Loucy (cell line): ENCODE results near the gene PRLR.

ENCODE experiments used
- EZH2phosphoT487 ChIP-seq: fragments of 200-600 bp; IDR thresholded peaks from 2 replicates; pipeline ENCODE4 v1.6.1; 2018; ENCODE audit warnings: antibody characterized with exemption, mild to moderate bottlenecking, moderate library complexity, borderline replicate concordance
- TF ChIP-seq, protein P1 (sequence below): fragments of 200-600 bp; sonication (generic); conservative IDR thresholded peaks from 2 replicates; pipeline ENCODE4 v1.5.1; 2014; ENCODE audit warnings: mild to moderate bottlenecking, antibody characterized with exemption, low read length

DNA sequence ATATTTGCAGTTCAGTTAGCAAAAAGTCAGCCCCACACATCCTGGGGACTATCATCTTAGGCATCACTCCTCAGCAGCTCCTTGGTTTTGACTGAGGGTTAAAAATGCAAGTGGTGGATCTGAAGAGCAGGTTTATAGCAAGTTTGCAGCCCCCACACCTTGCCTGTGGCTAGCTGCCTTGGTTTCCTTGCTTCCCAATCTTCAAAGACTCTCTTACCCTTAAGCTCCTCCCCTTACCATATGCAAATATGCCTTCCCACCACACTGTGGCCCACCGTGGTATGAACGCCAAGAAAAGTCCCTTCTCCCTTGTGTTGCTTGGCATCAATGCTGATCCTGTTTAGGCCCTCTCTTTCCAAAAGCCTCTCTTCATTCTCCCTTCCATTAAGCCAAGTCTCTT lies 137.6 kb downstream of the PRLR start:
- TF ChIP-seq, protein P1, sequence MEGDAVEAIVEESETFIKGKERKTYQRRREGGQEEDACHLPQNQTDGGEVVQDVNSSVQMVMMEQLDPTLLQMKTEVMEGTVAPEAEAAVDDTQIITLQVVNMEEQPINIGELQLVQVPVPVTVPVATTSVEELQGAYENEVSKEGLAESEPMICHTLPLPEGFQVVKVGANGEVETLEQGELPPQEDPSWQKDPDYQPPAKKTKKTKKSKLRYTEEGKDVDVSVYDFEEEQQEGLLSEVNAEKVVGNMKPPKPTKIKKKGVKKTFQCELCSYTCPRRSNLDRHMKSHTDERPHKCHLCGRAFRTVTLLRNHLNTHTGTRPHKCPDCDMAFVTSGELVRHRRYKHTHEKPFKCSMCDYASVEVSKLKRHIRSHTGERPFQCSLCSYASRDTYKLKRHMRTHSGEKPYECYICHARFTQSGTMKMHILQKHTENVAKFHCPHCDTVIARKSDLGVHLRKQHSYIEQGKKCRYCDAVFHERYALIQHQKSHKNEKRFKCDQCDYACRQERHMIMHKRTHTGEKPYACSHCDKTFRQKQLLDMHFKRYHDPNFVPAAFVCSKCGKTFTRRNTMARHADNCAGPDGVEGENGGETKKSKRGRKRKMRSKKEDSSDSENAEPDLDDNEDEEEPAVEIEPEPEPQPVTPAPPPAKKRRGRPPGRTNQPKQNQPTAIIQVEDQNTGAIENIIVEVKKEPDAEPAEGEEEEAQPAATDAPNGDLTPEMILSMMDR: no peak
- TF ChIP-seq EZH2phosphoT487: no peak
